ENCODE results near the gene MBD5.
A peak's percentile ranks its signal among the peaks of the same experiment; 100 is the strongest.

MBD5 gene

GRCh38 chr2:148557844-148558436 lies 537.0 kb downstream of the MBD5 start:
- Histone ChIP-seq H4K8ac (ENCODE audit: low read length) (no peak overlapping the region), H3K14ac (ENCODE audit: low read length in 2 of 2) (no peak overlapping the region), H3K27ac (ENCODE audit: low read length, poor library complexity, severe bottlenecking) (no peak overlapping the region), H3K4me1 (ENCODE audit: control insufficient read depth, insufficient read depth, low read depth, low read length) (peaks cover 4% of the 10 kb centered on the region), H3K18ac (ENCODE audit: low read depth in 1 of 2, low read length in 2 of 2) (no peak overlapping the region), H3K9ac (ENCODE audit: low read length) (no peak overlapping the region), H3K36me3 (ENCODE audit: control insufficient read depth in 1 of 2, insufficient read depth in 2 of 2, low read depth in 1 of 2, low read length in 2 of 2) (no peaks in the 10 kb centered on the region), H3K4me2 (ENCODE audit: low read length, poor library complexity, severe bottlenecking) (no peak overlapping the region), H3K79me1 (replicated peaks; ENCODE audit: low read length, poor library complexity, severe bottlenecking) (no peaks in the 10 kb centered on the region), H2BK5ac (ENCODE audit: low read depth, low read length, poor library complexity, severe bottlenecking) (no peak overlapping the region), H2BK12ac (ENCODE audit: low read length in 2 of 2) (no peak overlapping the region), H2AK5ac (ENCODE audit: low read length, severe bottlenecking) (no peak overlapping the region), H4K91ac (ENCODE audit: low read length) (no peak overlapping the region), H3K23ac (ENCODE audit: low read length in 2 of 2) (no peak overlapping the region), H3K4me3 (ENCODE audit: insufficient read depth in 1 of 2, low read depth in 1 of 2, low read length in 2 of 2) (no peak overlapping the region), H3K4ac (ENCODE audit: low read depth in 1 of 2, low read length in 2 of 2) (no peak overlapping the region), H2BK15ac (ENCODE audit: low read depth, poor library complexity, severe bottlenecking) (no peak overlapping the region), H3K9me3 (ENCODE audit: control insufficient read depth, low read length) (no peaks in the 10 kb centered on the region), H2AFZ (ENCODE audit: low read depth, low read length) (no peak overlapping the region), H3K27me3 (ENCODE audit: control insufficient read depth in 1 of 2, insufficient read depth in 1 of 2, low read length in 2 of 2) (peaks cover 0 to 5% of the 10 kb centered on the region in 2 experiments), H2BK120ac (ENCODE audit: low read depth, low read length) (no peak overlapping the region)
- WGBS = 96% methylated on average over 5 of the region's 5 CpGs
- no peak for DNase-seq

- H3K4me2 ChIP-seq (ENCODE audit: low read length, poor library complexity, severe bottlenecking) = no peak overlapping the region
- H3K4me3 ChIP-seq (ENCODE audit: insufficient read depth in 1 of 2, low read depth in 1 of 2, low read length in 2 of 2) = no peak overlapping the region
- H3K4me1 ChIP-seq (ENCODE audit: control insufficient read depth, insufficient read depth, low read depth, low read length) = peaks cover 4% of the 10 kb centered on the region
- no peak overlapping the region for H2BK120ac ChIP-seq (ENCODE audit: low read depth, low read length)
- H3K27me3 ChIP-seq (ENCODE audit: control insufficient read depth in 1 of 2, insufficient read depth in 1 of 2, low read length in 2 of 2) = peaks cover 0 to 2% of the 10 kb centered on the region in 2 experiments
- peak overlapping the region; percentile 44 to 50 for H3K18ac ChIP-seq (ENCODE audit: low read depth in 1 of 2, low read length in 2 of 2)
- no peak overlapping the region for H2BK5ac ChIP-seq (ENCODE audit: low read depth, low read length, poor library complexity, severe bottlenecking)
- no peaks in the 10 kb centered on the region for H3K9me3 ChIP-seq (ENCODE audit: control insufficient read depth, low read length)
- no peak overlapping the region for H3K23ac ChIP-seq (ENCODE audit: low read length in 2 of 2)
- no peak overlapping the region for H2AK5ac ChIP-seq (ENCODE audit: low read length, severe bottlenecking)
- H3K14ac ChIP-seq (ENCODE audit: low read length in 2 of 2) = no peak overlapping the region
- H3K36me3 ChIP-seq (ENCODE audit: control insufficient read depth in 1 of 2, insufficient read depth in 2 of 2, low read depth in 1 of 2, low read length in 2 of 2) = no peaks in the 10 kb centered on the region
- no peak overlapping the region for H2AFZ ChIP-seq (ENCODE audit: low read depth, low read length)
- DNase-seq = peak; percentile 15
- no peaks in the 10 kb centered on the region for H3K79me1 ChIP-seq (replicated peaks; ENCODE audit: low read length, poor library complexity, severe bottlenecking)
- H4K91ac ChIP-seq (ENCODE audit: low read length) = peak overlapping the region; percentile 37
- no peak overlapping the region for H3K27ac ChIP-seq (ENCODE audit: low read length, poor library complexity, severe bottlenecking)
- H2BK12ac ChIP-seq (ENCODE audit: low read length in 2 of 2) = peak overlapping the region in 1 of 2 experiments; percentile 10
- peak overlapping the region in 1 of 2 experiments; percentile 24 for H3K4ac ChIP-seq (ENCODE audit: low read depth in 1 of 2, low read length in 2 of 2)
- WGBS = 61% methylated on average over 5 of the region's 5 CpGs
- peak overlapping the region; percentile 82 for H4K8ac ChIP-seq (ENCODE audit: low read length)
- no peak overlapping the region for H3K9ac ChIP-seq (ENCODE audit: low read length)
- H2BK15ac ChIP-seq (ENCODE audit: low read depth, poor library complexity, severe bottlenecking) = peak overlapping the region; percentile 81
Measured at GRCh38 chr2:148560496-148560895, 539.6 kb downstream of the MBD5 start.

- no peak overlapping the region for H2BK12ac ChIP-seq (ENCODE audit: low read length in 2 of 2)
- no peak overlapping the region for H3K4me2 ChIP-seq (ENCODE audit: low read length, poor library complexity, severe bottlenecking)
- H3K27ac ChIP-seq (ENCODE audit: low read length, poor library complexity, severe bottlenecking) = no peak overlapping the region
- H3K23ac ChIP-seq (ENCODE audit: low read length in 2 of 2) = no peak overlapping the region
- H3K4me3 ChIP-seq (ENCODE audit: insufficient read depth in 1 of 2, low read depth in 1 of 2, low read length in 2 of 2) = no peak overlapping the region
- H3K4me1 ChIP-seq (ENCODE audit: control insufficient read depth, insufficient read depth, low read depth, low read length) = peaks cover 4% of the 10 kb centered on the region
- no peak overlapping the region for H2BK5ac ChIP-seq (ENCODE audit: low read depth, low read length, poor library complexity, severe bottlenecking)
- no peak overlapping the region for H3K18ac ChIP-seq (ENCODE audit: low read depth in 1 of 2, low read length in 2 of 2)
- no peaks in the 10 kb centered on the region for H3K79me1 ChIP-seq (replicated peaks; ENCODE audit: low read length, poor library complexity, severe bottlenecking)
- DNase-seq = peak; percentile 11
- H3K27me3 ChIP-seq (ENCODE audit: control insufficient read depth in 1 of 2, insufficient read depth in 1 of 2, low read length in 2 of 2) = peaks cover under 1 to 9% of the 10 kb centered on the region in 2 experiments
- H3K9me3 ChIP-seq (ENCODE audit: control insufficient read depth, low read length) = no peaks in the 10 kb centered on the region
- no peak overlapping the region for H3K4ac ChIP-seq (ENCODE audit: low read depth in 1 of 2, low read length in 2 of 2)
- H4K91ac ChIP-seq (ENCODE audit: low read length) = no peak overlapping the region
- WGBS = 48% methylated on average over 14 of the region's 14 CpGs
- H2AK5ac ChIP-seq (ENCODE audit: low read length, severe bottlenecking) = no peak overlapping the region
- no peaks in the 10 kb centered on the region for H3K36me3 ChIP-seq (ENCODE audit: control insufficient read depth in 1 of 2, insufficient read depth in 2 of 2, low read depth in 1 of 2, low read length in 2 of 2)
- no peak overlapping the region for H3K9ac ChIP-seq (ENCODE audit: low read length)
- H2AFZ ChIP-seq (ENCODE audit: low read depth, low read length) = no peak overlapping the region
- no peak overlapping the region for H4K8ac ChIP-seq (ENCODE audit: low read length)
- H3K14ac ChIP-seq (ENCODE audit: low read length in 2 of 2) = no peak overlapping the region
- H2BK15ac ChIP-seq (ENCODE audit: low read depth, poor library complexity, severe bottlenecking) = peak overlapping the region; percentile 1
- no peak overlapping the region for H2BK120ac ChIP-seq (ENCODE audit: low read depth, low read length)
Measured at GRCh38 chr2:148561389-148561788, 540.5 kb downstream of the MBD5 start.

GRCh38 chr2:148565272-148565894 lies 544.5 kb downstream of the MBD5 start:
- 50% methylated on average over 2 of the region's 4 CpGs for WGBS

More at GRCh38 chr2:148565272-148565894, 544.5 kb downstream of the MBD5 start:
- Histone ChIP-seq H3K23ac (ENCODE audit: low read length in 2 of 2) (no peak overlapping the region), H2AFZ (ENCODE audit: low read depth, low read length) (no peak overlapping the region), H3K36me3 (ENCODE audit: control insufficient read depth in 1 of 2, insufficient read depth in 2 of 2, low read depth in 1 of 2, low read length in 2 of 2) (no peaks in the 10 kb centered on the region), H4K91ac (ENCODE audit: low read length) (no peak overlapping the region), H2AK5ac (ENCODE audit: low read length, severe bottlenecking) (no peak overlapping the region), H4K8ac (ENCODE audit: low read length) (no peak overlapping the region), H2BK120ac (ENCODE audit: low read depth, low read length) (no peak overlapping the region), H3K9me3 (ENCODE audit: control insufficient read depth, low read length) (no peaks in the 10 kb centered on the region), H2BK5ac (ENCODE audit: low read depth, low read length, poor library complexity, severe bottlenecking) (no peak overlapping the region), H3K4me1 (ENCODE audit: control insufficient read depth, insufficient read depth, low read depth, low read length) (peaks cover 6% of the 10 kb centered on the region), H3K79me1 (replicated peaks; ENCODE audit: low read length, poor library complexity, severe bottlenecking) (no peaks in the 10 kb centered on the region), H3K4me3 (ENCODE audit: insufficient read depth in 1 of 2, low read depth in 1 of 2, low read length in 2 of 2) (no peak overlapping the region), H3K18ac (ENCODE audit: low read depth in 1 of 2, low read length in 2 of 2) (no peak overlapping the region), H3K14ac (ENCODE audit: low read length in 2 of 2) (no peak overlapping the region), H2BK12ac (ENCODE audit: low read length in 2 of 2) (no peak overlapping the region), H2BK15ac (ENCODE audit: low read depth, poor library complexity, severe bottlenecking) (no peak overlapping the region), H3K27ac (ENCODE audit: low read length, poor library complexity, severe bottlenecking) (no peak overlapping the region), H3K4me2 (ENCODE audit: low read length, poor library complexity, severe bottlenecking) (no peak overlapping the region), H3K27me3 (ENCODE audit: control insufficient read depth in 1 of 2, insufficient read depth in 1 of 2, low read length in 2 of 2) (peaks cover 4 to 15% of the 10 kb centered on the region in 2 experiments), H3K9ac (ENCODE audit: low read length) (no peak overlapping the region), H3K4ac (ENCODE audit: low read depth in 1 of 2, low read length in 2 of 2) (no peak overlapping the region)
- DNase-seq = peak; percentile 11
